HL-60/S4 treated with phorbol 12-myristate 13-acetate at 8.2 ng/mL for 4 days and 3 days (cell line): ENCODE measurements around the gene SMC6.

Experiments used
- in situ Hi-C: fragments of 300-500 bp; cut with MboI; formaldehyde crosslinking; loops from 2 replicates; pipeline ENCODE4 v1.15.0; 2022; ENCODE audit warnings: low sequenced_read_pairs

SMC6 gene

DNA sequence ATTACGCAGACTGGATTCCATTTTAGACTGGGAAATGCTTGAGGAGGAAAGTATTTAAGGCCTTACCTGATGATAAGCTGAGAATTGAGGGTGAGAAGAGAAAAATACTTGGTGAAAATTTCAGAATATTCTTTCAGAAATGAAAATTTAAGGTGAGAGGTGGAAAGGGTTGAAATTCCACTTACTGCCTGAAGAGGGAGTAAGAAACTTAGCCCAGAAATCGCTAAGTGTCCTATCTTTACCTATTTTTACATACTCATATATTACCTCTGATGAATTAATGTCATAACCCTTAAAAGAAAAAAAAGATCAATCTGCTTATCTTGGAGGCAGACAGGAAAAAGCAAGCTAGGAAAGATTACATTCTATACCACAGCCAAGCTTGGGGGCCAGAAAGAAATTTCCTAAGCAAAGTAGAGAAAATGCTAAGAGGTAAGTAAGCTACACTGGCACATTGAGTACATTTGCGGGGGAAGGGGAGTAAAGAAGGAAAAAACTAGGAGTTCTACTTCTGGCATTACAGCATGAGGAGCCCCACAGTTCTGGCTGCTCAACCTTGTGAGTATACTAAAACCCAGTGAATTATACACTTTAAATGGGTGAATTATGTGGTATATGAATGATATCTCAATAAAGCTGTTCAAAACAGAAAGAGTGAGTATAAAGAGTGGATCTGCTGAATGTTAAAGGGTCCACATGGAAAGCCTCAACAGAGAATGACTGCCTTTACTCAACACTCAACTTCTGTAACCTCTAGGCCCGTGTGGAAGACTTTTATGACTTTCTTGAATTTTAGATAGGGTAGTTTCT lies 33.8 kb downstream of the SMC6 start:
- in situ Hi-C loops: no loop called here

GRCh38 chr2:17718689-17719088 lies 34.9 kb downstream of the SMC6 start:
- in situ Hi-C loops: no loop called here

DNA sequence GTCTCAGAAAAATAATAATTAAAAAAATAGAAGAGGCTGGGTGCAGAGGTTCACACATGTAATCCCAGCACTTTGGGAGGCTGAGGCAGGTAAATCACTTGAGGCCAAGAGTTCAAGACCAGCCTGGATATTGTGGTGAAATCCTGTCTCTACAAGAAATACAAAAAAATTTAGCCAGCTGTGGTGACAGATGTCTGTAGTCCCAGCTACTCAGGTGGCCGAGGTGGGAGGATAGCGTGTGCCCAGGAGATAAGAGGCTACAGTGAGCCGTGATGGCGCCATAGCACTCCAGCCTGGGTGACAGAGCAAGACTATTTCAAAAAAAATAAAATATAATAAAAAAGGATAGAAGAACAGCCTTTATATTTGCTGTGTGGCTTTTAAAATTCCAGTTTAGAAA lies 35.9 kb downstream of the SMC6 start:
- in situ Hi-C loops: no loop called here

DNA sequence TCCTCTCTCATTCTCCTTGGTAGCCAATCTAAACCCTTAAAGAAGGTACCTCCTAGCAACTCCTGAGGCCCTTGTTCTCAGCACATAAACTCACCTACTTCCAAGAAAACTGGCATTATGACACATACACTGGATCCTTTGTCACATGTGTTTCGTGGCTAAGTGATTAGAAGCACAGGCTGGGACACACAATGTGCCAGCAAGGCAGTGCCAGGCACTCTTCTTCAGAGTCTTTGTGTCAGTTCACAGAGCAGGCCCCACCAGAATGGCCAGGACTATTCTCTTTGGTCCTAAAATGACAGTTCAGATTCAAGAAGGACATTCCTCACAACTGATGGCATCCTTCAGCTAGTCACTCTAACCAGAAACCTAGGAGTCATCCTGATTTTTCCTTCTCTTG lies 40.3 kb downstream of the SMC6 start:
- in situ Hi-C loops: no loop called here

DNA sequence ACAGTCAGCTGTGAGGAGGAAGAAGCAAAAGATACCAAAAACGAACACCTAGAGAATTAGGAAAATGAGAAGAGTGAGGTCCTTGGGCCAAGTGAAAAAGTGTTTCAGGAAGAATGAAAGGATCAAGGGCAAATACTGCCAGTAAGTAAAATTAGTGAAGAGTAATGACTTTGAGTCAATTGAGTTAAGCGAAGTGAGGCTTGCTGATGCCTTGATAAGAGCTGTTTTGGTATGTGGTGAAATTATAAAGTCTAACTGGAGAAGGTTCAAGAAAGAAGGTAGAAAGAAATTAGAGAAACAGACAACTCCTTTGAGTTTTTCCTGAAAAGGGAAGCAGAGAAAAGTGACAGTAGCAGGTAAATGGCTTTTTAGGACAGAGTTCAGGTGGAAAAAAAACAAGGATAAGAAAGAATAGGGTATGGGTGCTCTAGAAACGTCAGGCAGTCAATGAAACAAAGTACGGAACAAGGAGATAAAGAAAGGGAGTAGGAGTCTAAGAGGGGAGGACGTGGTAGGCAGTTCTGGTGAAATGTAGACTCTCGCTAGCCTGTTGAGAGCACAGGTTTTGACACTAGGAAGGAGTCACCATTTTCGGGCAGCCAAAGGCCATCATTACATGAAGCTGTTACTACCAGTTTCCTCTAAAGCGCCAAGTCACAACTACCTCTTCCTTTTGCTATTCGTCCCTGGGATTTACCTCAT lies 42.9 kb downstream of the SMC6 start:
- in situ Hi-C loops: no loop called here

DNA sequence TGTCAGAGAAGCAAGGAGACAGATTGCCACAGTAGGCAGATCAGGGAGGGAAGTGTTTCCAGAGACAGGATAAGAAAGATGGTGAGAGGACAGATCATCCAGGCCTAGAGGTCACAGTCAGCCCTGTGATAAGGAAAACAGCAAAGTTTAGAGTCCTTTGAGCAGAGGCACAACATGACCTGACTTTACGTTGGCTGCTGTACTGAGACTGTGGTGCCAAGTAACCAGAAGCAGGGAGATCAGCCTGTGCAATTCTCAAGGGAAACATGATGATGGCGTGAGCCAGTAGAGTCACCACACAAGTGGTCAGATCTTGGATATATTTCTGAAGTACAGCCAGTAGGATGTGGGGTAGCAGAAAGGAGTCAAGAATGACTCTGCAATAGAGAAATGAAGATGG lies 43.7 kb downstream of the SMC6 start:
- in situ Hi-C loops: no loop called here

DNA sequence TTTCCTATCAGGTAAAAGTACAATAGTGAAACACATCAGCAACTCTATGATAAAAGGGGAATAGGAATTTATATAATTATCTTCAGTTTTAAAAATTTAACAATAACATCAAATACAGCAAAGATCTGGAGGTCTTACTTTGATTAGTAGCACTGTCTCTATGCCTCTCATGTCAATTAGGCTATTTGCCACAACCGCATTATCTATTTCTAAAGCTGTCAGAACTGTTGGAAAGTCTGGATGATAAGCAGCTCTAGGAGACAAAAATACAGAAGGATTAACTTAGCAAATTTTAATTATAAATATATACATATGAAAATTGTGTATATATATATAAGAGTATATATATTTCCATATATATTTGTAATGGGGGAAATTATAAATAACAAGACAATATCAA lies 45.1 kb downstream of the SMC6 start:
- in situ Hi-C loops: no loop called here

GRCh38 chr2:17706845-17707244 lies 46.8 kb downstream of the SMC6 start:
- in situ Hi-C loops: no loop called here

GRCh38 chr2:17690776-17691175 lies 62.8 kb downstream of the SMC6 start:
- in situ Hi-C loops: no loop called here

DNA sequence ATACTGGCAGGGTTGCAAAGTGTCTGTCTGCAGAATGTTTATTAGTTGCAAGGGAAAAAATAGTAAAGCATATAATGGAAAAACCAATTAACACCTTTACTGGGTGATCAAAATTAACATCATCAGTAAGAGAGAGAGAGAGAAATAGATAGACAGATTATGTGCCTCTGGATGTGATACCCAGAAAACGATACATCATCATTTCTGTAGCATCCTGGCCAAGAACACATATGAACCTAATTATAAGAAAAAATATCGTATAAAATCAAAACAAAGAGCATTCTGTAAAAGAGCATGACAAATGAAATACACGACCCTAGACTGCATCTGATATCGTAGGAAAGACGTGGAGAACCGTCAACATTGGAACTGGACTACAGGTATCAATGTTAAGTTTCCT lies 64.6 kb downstream of the SMC6 start:
- in situ Hi-C loops: no loop called here

GRCh38 chr2:17688600-17688999 lies 65.0 kb downstream of the SMC6 start:
- in situ Hi-C loops: no loop called here

GRCh38 chr2:17683981-17684380 lies 69.6 kb downstream of the SMC6 start:
- in situ Hi-C loops: no loop called here

GRCh38 chr2:17682098-17682857 lies 71.3 kb downstream of the SMC6 start:
- in situ Hi-C loops: no loop called here

- in situ Hi-C loops: no loop called here
Observed at GRCh38 chr2:17680119-17680518, 73.5 kb downstream of the SMC6 start.

DNA sequence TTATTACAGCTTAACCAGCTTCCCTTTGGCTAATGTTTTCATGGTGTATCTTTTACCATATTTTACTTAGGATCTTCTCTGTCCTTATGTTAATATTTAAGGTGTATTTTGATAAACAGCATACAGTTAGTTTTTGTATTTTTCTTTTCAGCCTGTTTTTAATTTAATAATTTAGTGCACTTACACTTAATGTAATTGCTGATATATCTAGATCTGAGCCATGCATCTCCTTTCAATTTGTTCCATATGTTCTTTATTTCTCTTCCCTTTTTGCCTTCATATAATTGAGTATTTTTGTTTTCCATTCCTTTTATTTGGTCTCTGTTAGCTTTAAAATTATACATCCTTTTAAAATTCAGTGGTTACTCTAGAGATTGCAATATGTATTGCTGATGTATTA lies 78.8 kb downstream of the SMC6 start:
- in situ Hi-C loops: no loop called here

DNA sequence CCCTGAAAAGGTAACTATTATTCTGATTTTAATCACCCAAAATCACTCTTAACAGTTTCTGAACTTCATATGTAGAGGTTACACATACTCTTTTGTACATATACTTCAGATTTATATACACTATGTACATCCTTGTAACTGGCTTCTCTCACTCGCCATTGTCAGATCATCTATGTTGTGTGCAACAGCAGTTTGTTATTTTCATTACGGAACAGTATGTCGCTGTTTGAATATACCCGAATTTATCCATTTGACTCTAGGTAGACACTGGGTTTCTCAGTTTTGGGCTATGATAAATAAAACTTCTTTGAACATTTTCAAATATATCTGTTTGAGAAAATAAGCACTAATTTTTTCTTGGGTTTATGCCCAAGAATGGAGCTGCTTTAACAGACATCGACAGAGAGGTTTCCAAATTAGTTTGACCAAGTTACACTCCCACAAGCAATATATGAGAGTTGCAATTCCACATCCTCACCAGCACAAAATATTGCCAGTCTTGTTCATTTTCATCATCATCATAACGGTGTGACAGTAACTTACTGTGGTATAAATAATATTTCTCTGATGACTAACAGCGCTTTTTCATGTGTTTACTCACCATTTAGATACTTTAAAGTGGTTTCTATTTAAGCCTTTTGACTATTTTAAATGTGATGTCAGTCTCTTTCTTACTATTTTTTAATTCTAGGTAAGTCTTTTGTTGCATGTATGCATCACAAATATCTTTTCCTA lies 80.9 kb downstream of the SMC6 start:
- in situ Hi-C loops: no loop called here

- in situ Hi-C loops: no loop called here
Observed at GRCh38 chr2:17667898-17668297, 85.7 kb downstream of the SMC6 start.

DNA sequence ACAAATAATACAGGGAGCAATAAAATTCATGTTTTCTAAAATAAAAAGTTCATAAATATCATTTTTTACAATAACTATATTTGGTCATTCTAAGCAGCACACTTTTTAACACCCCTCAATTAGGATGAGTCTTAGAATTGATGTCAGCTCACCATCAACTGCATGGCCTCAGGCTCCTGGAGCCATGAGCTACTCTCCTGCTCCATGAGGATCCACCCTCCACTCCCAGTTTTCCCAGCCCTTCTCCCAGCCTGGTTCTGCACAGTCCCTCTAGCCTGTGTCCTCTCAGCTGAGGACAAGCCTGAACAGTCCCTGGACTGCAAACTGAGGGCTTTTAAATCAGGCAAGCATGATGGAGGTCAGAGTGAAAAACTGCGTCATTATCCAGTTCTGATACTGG lies 89.1 kb downstream of the SMC6 start:
- in situ Hi-C loops: no loop called here

DNA sequence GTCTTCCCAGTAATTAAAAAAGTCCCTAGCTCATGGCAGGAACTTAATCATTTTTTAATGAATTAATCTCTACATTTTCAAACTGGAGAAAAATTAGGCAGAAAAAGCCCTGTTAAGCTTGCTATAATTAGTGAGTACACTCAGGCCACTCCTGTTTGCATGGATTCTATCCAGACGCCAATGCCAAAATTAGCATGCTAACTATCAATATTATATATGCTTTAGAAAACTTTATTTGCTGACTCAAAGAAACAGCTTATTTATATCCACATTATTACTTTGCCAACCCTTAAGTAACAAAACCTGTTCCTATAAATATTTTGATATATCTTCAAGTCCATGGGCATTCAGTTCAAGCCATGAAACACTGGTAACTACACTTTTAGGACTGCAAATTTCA lies 90.9 kb downstream of the SMC6 start:
- in situ Hi-C loops: no loop called here

DNA sequence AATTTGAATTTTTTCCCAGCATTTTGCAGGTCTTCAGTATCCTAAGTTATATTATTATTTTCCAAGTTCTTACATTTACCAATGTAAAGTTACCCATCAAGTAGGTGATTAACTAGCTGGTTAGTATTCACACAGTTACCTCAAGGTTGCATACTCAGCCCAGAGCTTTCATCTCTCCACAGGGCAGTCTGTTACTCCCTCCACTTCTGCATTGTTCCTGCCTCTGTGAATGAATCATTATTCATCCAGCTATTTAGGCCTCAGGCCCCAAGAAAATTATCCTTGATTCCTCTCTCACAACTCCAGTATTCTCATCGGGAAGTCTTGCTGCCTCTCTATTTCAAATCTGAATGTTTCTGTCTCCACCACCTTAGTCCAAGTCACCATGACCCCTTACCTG lies 92.2 kb downstream of the SMC6 start:
- in situ Hi-C loops: no loop called here

DNA sequence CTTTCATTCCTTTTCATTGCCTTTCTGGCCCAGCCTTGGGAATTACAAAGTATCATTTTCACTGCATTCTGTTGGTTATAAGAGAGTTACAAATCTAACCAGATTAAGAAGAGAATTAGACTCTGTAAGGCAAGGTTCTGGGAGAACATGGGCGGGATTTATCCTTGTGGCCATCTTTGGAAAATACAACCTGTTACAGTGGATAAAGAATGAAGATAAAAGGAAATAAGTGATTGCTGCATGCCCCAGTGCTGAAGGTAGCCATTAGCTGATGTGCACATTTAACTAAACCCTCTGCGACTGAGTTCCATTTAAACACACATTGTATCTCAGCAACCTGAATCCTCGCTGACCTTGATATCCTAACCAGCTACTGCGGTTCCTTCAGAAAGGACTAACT lies 93.4 kb downstream of the SMC6 start:
- in situ Hi-C loops: no loop called here
